ENCODE results near the gene PPIF. TPM values are rescaled to one million over a fixed set of nuclear protein-coding genes. Genes with fewer than 3 reads are reported as not detected.

The PPIF gene
- total and polyA plus RNA-seq, 10 donors = 29.2 to 99.3 (median 67.5) TPM

- DNase-seq = peak; percentile 25
- Histone ChIP-seq H3K4me1 (peaks cover 0 to 34% (median 17%) of the 10 kb centered on the region in 6 donors), H3K27me3 (replicated peaks in 1 of 7) (no peaks in the 10 kb centered on the region), H3K36me3 (peaks cover 0 to 7% (median 0%) of the 10 kb centered on the region in 6 donors), H3K9me3 (no peaks in the 10 kb centered on the region), H3K4me3 (no peak overlapping the region), H3K27ac (no peak overlapping the region)
- 92 to 95% (median 93%) methylated on average over 36 of the region's 36 CpGs for WGBS, 5 donors
- intact Hi-C loops (cut with DNase I; ENCODE audit: low total_unique reads) = no loop called here
- TF ChIP-seq POLR2AphosphoS5 (IDR thresholded peaks at IDR 0.05) = no peak
- TF ChIP-seq CTCF (IDR thresholded peaks at IDR 0.05 in 8 of 11, conservative IDR thresholded peaks at IDR 0.05 in 3 of 11) = no peak
- TF ChIP-seq POLR2A (IDR thresholded peaks at IDR 0.05) = no peak
These were observed 30.5 kb downstream of the PPIF start for GRCh38 chr10:79377557-79378382.

GRCh38 chr10:79378383-79378646, 31.0 kb downstream of the PPIF start:
- no peak for TF ChIP-seq POLR2AphosphoS5 (IDR thresholded peaks at IDR 0.05)
- TF ChIP-seq POLR2A (IDR thresholded peaks at IDR 0.05) = no peak
- TF ChIP-seq CTCF (IDR thresholded peaks at IDR 0.05 in 8 of 11, conservative IDR thresholded peaks at IDR 0.05 in 3 of 11) = no peak
- intact Hi-C loops (cut with DNase I; ENCODE audit: low total_unique reads) = no loop called here
- Histone ChIP-seq H3K4me3 (no peak overlapping the region), H3K9me3 (no peaks in the 10 kb centered on the region), H3K27me3 (replicated peaks in 1 of 7) (no peaks in the 10 kb centered on the region), H3K4me1 (peaks cover 0 to 34% (median 17%) of the 10 kb centered on the region in 6 donors), H3K36me3 (peaks cover 0 to 7% (median 0%) of the 10 kb centered on the region in 6 donors), H3K27ac (no peak overlapping the region)
- DNase-seq = peak; percentile 30
- WGBS, 5 donors = 89 to 95% (median 92%) methylated on average over 7 of the region's 7 CpGs

- DNase-seq = peak; percentile 71
- H3K27ac ChIP-seq = peak overlapping the region in 7 of 8 donors; percentile 48 to 73 (median 65)
- no peak overlapping the region for H3K4me3 ChIP-seq
- 84 to 92% (median 88%) methylated on average over 18 to 22 of the region's 22 CpGs for WGBS, 5 donors
- H3K4me1 ChIP-seq = peaks cover 0 to 34% (median 17%) of the 10 kb centered on the region in 6 donors
- TF ChIP-seq POLR2A (IDR thresholded peaks at IDR 0.05) = no peak
- no peak for TF ChIP-seq CTCF (IDR thresholded peaks at IDR 0.05 in 8 of 11, conservative IDR thresholded peaks at IDR 0.05 in 3 of 11)
- no peak for TF ChIP-seq POLR2AphosphoS5 (IDR thresholded peaks at IDR 0.05)
- H3K9me3 ChIP-seq = no peaks in the 10 kb centered on the region
- H3K27me3 ChIP-seq (replicated peaks in 1 of 7) = no peaks in the 10 kb centered on the region
- intact Hi-C loops (cut with DNase I; ENCODE audit: low total_unique reads) = no loop called here
- H3K36me3 ChIP-seq = peaks cover 0 to 7% (median 0%) of the 10 kb centered on the region in 6 donors
These were observed 31.6 kb downstream of the PPIF start for GRCh38 chr10:79378647-79379511.
